ENCODE data around the gene P2RX4.
"Not testable (repeated sequence)": the region's sequence is repeated elsewhere in the genome, so short reads cannot be mapped to it uniquely, and the experiment has no call there.

P2RX4 gene, protein sequence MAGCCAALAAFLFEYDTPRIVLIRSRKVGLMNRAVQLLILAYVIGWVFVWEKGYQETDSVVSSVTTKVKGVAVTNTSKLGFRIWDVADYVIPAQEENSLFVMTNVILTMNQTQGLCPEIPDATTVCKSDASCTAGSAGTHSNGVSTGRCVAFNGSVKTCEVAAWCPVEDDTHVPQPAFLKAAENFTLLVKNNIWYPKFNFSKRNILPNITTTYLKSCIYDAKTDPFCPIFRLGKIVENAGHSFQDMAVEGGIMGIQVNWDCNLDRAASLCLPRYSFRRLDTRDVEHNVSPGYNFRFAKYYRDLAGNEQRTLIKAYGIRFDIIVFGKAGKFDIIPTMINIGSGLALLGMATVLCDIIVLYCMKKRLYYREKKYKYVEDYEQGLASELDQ

DNA sequence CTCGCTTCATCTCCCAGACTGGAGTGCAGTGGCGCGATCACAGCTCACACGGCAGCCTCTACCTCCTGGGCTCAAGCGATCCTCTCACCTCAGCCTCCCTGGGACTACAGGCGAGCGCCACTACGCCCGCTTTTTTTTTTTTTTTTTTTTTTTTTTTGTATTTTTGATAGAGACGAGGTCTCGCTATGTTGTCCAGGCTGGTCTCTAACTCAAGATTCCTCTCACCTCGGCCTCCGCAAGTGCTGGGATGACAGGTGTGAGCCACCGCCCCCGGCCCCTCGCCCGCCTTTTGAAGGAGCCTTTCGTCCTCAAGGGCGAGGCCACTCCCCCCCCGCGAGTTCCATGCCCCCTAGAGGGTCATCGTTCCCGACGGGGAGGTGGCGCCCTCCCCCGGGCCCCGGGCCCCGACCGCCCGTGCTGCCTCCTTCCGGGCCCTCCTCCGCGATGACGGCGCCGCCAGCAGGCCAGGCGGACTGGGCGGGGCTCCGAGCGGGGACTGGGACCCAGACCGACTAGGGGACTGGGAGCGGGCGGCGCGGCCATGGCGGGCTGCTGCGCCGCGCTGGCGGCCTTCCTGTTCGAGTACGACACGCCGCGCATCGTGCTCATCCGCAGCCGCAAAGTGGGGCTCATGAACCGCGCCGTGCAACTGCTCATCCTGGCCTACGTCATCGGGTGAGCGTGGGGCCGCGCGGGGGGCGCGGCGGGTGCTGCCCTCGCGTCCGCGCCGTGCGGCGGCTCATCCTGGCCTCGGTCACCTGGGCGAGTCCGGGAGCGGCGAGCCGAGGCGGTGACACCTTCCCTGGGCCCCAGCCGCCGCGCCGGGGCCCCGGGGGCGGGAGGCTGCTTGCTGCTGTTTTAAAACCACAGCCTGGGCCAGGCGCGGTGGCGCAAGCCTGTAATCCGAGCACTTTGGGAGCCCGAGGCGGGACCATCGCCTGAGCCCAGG, at the start of gene P2RX4:
P2RX4 (plus strand) TSS at position 506 of the 949 bp plus-strand sequence; CDS start at position 542, 36 bp downstream.
- DNase-seq = peak; percentile 95

DNA sequence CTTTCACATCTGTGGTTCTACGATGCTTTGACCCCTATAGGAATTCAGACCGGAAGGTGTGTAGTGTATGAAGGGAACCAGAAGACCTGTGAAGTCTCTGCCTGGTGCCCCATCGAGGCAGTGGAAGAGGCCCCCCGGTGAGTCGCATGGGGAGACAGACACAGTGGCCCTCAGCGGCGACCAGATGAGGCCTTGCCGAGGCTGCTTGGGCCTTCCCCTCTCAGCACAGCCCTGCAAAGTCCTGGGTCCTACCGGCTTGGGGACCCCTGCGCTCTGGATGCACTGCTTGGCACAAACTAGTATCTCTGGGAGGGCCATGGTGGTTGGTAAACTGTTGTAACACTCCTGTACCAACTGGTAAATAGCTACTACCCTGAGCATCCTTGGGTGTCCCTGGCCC, 47.5 kb upstream of the P2RX4 start:
- no peak for DNase-seq

DNA sequence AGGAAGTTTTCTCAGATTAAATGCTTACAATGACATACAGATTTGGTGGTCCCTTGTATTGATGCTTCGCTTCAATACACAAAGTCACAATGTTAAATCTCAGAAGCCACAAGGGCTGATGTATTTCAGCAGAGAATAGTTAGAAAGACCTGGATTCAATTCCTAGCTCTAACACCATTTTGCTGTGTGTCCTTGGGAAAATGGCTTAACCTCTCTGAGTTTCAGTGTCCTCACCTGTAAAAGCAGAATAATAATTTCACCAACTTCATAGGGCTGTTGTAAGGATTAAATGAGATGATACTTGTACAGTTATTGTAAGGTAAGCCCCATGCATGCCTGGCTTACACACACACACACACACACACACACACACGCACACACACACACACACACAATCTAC, 46.9 kb upstream of the P2RX4 start:
- no peak for DNase-seq

DNA sequence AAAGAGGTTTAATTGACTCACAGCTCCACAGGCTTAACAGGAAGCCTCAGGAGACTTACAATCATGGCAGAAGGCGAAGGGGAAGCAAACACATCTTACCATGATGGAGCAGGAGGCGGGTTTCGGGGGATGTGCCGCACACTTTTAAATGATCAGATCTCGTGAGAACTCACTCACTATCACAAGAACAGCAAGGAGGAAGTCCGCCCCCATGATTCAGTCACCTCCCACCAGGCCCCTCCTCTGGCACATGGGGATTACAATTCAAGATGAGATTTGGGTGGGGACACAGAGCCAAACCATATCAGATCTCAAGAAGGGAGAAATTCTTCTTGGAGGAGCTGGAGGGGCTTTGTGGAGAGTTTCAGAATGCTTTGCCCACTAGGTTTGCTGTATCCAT, 45.1 kb upstream of the P2RX4 start:
- DNase-seq = not testable (repeated sequence)

DNA sequence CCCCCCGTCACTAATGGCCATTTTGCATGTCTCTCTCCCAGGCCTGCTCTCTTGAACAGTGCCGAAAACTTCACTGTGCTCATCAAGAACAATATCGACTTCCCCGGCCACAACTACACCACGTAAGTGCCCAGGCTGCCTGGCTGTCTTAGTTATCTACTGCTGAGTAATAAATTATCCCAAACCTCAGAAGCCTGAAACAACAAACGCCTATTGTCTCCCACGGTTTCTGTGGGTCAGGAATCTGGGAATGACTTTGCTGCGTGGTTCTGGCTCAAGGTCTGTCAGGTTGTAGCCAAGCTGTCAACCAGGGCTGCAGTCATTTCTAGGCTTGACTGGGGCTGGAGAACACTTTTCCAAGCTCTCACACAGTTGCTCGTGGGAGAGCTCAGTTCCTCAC, 44.6 kb upstream of the P2RX4 start:
- no peak for DNase-seq

DNA sequence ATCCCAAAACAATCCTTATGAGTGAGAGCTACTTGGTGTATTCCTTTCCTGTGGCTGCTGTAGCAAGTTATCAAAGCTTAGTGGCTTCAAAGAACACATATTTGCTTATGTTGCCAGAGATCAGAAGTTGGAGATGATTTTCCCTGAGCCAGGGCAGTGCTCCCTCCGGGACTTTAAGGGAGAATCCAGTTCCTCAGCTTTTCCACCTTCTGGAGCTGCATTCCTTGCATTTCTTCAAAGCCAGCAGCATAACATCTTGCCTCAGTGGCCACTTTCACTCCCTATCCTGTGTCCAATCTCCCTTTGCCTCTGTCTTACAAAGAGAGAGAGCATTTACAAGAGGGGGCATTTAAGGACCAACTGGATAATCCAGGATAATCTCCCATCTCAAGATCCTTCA, 43.6 kb upstream of the P2RX4 start:
- DNase-seq = no peak

DNA sequence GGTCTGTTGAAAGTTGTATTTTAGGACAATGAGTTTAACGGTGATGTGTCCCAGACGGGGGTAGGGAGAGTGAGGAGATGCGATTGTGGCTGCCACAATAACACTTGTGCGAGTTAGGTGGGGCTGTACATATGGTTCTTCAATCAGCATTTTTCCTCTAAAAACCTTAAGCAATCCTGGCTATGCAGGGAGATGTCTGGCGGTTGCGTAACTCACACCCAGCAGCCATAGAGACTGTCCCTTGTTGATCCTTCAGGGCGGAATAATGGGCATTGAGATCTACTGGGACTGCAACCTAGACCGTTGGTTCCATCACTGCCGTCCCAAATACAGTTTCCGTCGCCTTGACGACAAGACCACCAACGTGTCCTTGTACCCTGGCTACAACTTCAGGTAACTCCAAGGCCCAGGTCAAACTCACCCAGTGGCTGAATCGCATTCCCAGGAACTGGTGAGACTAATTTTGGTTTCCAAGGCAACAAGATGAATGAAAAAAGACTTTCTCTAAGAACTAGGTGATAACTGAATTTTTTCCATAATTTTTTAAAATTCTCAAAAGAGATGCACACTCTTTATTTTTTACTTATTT, 42.6 kb upstream of the P2RX4 start:
- DNase-seq = no peak

DNA sequence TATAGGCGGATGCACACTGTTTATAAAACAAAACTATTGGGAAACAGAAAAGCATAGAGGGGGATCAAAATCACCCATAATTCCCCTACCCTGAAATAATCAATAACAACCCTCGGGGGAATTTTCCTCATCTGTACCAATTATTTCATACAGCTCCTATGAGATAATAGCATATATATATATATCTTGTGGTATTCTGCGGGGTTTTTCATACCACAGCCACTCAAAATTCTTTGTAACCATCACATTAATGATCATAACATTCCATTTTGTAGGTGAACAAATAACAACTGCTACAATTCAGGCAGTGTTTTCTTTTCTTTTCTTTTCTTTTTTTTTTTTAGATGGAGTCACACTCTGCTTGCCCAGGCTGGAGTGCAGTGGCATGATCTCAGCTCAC, 42.0 kb upstream of the P2RX4 start:
- DNase-seq = no peak

DNA sequence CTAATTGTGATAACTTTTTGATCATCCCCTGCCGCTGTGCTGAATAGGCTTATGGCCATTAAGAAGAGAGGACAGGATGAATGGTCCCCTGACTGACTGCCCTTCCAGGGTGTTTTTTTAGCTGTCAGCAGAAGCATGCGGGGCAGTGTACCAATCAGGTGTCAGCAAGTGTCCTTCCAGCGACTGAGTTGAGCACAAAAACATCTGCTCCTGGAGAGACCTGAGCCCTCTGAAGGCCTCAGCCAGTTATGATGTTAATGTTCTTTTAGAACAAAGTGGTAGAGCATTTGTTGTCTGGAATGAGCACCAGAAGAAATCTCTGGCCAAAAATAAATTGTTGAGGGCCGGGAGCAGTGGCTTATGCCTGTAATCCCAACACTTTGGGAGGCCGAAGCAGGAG, 39.8 kb upstream of the P2RX4 start:
- no peak for DNase-seq

DNA sequence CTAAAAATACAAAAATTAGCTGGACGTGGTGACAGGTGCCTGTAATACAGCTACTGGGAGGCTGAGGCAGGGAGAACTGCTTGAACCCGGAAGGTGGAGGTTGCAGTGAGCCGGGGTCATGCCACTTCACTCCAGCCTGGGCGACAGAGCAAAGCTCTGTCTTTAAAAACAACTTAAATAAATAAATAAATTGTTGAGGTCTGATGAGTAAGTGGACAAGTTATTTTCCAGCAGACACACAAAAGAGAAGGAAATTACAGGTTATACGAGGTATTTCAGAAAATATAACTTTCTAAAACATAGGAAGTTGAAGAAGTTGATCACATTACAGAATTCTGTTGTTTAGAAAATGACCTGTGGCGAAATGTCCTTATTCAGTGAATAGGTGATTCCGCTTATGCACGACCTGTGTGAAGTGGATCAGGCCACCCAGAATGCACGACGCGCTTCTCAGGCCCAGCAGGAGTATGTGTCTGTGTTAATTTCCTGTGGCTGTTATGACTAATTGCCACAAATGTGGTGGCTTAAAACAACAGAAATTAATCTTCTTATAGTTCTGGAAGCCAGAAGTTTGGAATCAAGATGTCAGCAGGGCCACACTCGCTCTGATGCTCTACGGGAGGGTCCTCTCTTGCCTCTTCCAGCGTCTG, 39.2 kb upstream of the P2RX4 start:
- no peak for DNase-seq

DNA sequence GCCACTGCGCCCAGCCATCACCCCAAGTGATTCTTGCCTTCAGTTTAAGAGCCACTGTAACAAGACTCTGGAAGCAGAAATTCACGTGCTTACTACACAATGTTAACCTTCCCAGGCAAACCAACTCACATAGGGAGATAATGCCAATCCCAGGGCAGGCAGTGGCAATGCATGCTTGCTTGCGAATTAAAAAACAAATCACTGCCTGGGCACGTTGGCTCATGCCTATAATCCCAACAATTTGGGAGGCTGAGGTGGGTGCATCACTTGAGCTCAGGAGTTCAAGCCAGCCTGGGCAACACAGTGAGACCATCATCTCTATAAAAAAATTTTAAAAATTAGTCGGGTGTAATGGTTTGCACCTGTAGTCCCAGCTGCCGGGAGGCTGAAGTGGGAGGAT, 37.8 kb upstream of the P2RX4 start:
- no peak for DNase-seq

DNA sequence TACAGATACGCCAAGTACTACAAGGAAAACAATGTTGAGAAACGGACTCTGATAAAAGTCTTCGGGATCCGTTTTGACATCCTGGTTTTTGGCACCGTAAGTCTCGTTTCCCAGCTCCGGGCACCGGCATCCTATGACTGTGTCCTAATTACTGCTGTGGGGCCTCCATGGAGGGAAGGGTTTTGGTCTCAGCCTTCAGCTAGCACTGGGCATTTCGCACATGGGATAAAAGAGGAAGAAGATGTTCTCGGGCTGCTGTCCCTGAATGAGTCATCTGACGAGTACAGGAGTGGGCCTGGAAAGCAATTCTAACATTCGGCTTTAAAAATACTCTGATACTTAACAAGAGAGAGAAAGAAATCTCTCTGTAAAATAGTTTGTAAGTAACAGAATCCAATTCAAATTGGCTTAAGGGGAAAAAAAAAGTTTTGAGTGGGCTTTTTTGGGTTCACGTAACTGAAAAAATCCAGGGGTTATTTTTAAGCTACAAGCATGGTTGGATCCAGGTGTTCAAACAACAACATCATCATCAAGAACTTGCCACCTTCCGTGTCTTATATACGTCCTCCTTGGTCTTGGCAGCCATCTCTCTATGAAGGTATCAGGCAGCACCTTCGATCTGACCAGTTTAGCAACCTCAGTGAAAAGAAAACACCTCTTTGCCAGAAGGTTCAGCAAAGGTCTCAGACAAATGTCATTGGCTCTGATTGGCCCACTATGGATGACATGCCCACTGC, 34.4 kb upstream of the P2RX4 start:
- DNase-seq = no peak

DNA sequence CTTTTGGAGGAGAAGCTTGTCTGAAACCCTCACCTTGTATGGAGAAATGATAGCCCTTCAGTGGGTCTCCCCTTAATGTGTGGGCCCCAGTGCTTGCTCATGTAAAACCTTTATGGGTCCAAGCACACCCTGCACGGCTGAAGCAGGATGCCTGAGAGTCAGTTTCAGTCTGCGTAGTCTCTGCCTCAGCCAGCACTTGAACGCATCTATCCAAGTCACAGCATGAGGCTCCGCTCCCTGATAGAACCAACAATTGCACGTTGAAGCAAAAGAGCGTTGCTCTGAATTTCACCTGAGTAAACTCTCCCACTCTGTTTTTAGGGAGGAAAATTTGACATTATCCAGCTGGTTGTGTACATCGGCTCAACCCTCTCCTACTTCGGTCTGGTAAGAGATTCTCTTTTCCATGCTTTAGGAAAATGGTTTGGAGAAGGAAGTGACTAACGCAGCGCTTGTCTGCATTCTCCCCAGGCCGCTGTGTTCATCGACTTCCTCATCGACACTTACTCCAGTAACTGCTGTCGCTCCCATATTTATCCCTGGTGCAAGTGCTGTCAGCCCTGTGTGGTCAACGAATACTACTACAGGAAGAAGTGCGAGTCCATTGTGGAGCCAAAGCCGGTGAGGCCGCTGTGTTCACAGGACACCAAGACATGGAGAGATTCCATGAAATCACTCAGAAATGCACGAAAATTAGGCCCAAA, 33.0 kb upstream of the P2RX4 start:
- no peak for DNase-seq

DNA sequence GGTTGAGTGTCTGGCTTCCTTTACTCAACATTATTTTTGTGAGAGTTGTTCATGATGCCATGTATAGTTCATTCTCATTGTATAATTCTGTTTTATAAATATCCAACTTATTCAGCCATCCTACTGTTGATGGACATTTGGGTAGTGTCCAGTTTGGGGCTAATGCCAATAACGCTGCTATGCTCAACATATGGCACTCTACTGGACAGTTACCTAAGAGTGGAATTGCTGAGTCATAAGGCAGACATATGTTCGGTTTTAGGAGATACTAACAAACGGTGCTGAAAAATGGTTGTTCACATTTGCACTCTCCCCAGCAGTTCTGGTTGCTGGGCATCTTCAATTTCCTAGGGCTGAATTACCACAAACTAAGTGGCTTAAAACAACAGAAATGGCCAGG, 28.7 kb upstream of the P2RX4 start:
- no peak for DNase-seq

DNA sequence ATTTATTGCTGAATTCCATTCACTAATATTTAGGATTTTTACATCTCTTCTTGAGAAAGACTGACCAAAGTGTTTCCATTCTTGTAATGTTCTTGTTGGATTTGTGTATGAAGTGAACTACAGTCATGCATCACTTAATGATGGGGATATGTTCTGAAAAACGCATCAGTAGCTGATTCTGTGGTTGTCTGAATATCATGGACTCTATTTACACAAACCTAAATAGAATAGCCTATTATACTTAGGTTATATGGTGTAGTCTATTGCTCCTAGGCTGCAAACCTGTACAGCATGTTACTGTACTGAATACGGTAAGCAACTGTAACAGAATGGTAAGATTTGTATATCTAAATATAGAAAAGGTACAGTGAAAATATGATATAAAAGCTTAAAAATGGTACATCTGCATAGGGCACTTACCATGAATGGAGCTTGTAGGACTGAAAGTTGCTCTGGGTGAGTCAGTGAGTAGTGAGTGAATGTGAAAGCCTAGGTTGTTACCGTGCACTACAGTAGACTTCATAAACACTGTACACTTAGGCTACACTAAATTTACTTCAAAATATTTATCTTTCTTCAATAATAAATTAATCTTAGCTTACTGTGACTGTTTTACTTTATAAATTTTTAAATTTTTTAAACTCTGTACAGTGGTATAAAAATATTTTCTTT, 27.6 kb upstream of the P2RX4 start:
- no peak for DNase-seq

DNA sequence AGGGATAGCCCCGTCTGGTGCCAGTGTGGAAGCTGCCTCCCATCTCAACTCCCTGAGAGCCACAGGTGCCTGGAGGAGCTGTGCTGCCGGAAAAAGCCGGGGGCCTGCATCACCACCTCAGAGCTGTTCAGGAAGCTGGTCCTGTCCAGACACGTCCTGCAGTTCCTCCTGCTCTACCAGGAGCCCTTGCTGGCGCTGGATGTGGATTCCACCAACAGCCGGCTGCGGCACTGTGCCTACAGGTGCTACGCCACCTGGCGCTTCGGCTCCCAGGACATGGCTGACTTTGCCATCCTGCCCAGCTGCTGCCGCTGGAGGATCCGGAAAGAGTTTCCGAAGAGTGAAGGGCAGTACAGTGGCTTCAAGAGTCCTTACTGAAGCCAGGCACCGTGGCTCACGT, 25.5 kb upstream of the P2RX4 start:
- DNase-seq = peak; percentile 95

DNA sequence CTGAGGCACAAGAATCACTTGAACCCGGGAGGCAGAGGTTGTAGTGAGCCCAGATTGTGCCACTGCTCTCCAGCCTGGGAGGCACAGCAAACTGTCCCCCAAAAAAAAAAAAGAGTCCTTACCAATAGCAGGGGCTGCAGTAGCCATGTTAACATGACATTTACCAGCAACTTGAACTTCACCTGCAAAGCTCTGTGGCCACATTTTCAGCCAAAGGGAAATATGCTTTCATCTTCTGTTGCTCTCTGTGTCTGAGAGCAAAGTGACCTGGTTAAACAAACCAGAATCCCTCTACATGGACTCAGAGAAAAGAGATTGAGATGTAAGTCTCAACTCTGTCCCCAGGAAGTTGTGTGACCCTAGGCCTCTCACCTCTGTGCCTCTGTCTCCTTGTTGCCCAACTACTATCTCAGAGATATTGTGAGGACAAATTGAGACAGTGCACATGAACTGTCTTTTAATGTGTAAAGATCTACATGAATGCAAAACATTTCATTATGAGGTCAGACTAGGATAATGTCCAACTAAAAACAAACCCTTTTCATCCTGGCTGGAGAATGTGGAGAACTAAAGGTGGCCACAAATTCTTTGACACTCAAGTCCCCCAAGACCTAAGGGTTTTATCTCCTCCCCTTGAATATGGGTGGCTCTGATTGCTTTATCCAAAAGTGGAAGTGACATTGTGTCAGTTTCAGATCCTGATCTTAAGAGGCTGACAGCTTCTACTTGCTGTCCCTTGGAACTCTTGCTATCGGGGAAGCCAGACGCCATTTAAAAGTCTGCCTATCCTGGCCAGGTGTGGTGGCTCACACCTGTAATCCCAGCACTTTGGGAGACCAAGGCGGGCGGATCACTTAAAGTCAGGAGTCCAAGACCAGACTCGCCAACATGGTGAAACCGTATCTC, 24.7 kb upstream of the P2RX4 start:
- DNase-seq = peak; percentile 24

DNA sequence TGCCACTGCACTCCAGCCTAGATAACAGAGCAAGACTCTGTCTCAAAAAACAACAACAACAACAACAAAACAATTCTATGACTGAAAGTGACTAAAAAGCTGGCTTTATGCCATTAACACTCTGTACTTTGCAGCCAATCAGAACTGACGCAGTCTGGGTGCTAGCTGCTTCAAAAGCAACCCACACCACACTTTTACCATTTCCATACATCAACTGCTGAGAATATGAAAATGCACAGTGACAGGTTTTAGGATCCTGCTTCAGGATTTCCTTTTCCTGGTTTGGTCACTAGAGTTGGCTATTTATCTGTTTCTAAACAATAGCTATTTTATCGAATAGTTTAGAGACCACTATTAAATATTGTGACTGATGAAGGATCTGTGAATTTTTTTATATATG, 23.1 kb upstream of the P2RX4 start:
- no peak for DNase-seq

DNA sequence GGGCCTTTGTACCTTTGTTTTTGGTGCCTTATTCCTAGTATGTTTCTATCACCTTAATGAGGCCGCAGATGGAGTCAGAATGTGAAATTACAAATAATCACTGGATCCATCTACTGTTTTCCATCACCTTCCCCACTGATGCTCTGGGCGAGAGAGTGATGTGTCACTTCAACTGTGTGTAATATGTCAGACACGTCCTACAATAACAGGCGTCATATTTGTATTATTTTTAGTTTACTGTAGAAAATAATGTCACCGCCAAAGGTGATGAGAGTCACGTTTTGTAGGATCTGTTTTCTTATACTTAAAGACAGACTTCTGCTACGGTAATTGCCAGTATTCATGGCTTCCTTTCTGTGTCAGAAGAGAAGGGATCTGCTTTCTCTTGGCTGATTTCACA, 22.4 kb upstream of the P2RX4 start:
- no peak for DNase-seq

DNA sequence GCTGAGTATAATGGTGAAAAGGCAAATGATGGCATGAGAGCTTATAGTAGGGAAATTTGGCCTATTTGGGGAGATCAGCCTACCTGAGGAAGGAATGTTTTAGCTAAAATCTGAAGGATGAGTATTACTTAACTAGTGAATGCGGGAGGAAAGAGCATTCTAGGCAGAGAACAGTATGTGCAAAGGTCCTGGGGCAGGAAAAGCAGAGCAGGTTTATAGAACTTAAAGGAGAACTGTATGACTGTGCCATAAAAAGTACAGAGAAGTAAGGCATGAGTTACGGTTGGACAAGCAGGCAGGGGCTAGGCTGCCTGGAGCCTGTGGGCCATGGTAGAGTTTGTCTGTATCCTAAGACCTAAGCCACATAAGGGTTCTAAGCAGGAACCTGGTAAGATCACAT, 21.7 kb upstream of the P2RX4 start:
- no peak for DNase-seq
